DND-41 (cell line): ENCODE data around the gene SEMA6A.

Experiments used
- ATAC-seq: fragments of 200-7000 bp; cut with Tn5 transposase; 3 replicates; pipeline ENCODE4 v1.9.1; 2021; ENCODE audit warnings: low read depth; ENCODE audit not compliant: insufficient read depth
- DNase-seq: peaks from one replicate; pipeline ENCODE4 v3.0.0-alpha.2; 2020
- H2AFZ ChIP-seq: 2 replicates; pipeline ENCODE4 v1.6.0; 2012; ENCODE audit warnings: low read depth, low read length
- H3K27ac ChIP-seq: 2 replicates; pipeline ENCODE4 v1.5.1; 2012; ENCODE audit warnings: low read length, inconsistent platforms
- H3K27me3 ChIP-seq: fragments of 200-600 bp; sonication (generic); 2 replicates; pipeline ENCODE4 v1.6.0; 2012; ENCODE audit warnings: low read length, mild to moderate bottlenecking, inconsistent platforms; ENCODE audit not compliant: insufficient read depth, poor library complexity
- H3K36me3 ChIP-seq: 2 replicates; pipeline ENCODE4 v1.5.1; 2012; ENCODE audit warnings: low read length, inconsistent platforms; ENCODE audit not compliant: insufficient read depth
- H3K4me1 ChIP-seq: 2 replicates; pipeline ENCODE4 v1.5.1; 2012; ENCODE audit warnings: mild to moderate bottlenecking, low read length; ENCODE audit not compliant: insufficient read depth
- H3K4me2 ChIP-seq: 2 replicates; pipeline ENCODE4 v1.6.0; 2012; ENCODE audit warnings: mild to moderate bottlenecking, moderate library complexity, low read length, inconsistent platforms; ENCODE audit not compliant: insufficient read depth
- H3K4me3 ChIP-seq, 2 experiments: fragments of 200-600 bp in 1 of 2; shearing (Covaris generic) in 1 of 2; 2 replicates each; pipeline ENCODE4 v1.5.1; 2012 to 2016; ENCODE audit warnings: inconsistent platforms in 2 of 2, low read length in 2 of 2, mild to moderate bottlenecking in 2 of 2, low read depth in 1 of 2, moderate library complexity in 1 of 2
- H3K79me2 ChIP-seq: 2 replicates; pipeline ENCODE4 v1.6.0; 2012; ENCODE audit warnings: low read length, inconsistent platforms; ENCODE audit not compliant: insufficient read depth
- H3K9ac ChIP-seq: 2 replicates; pipeline ENCODE4 v1.6.0; 2012; ENCODE audit warnings: low read depth, mild to moderate bottlenecking, inconsistent platforms, low read length, moderate library complexity
- H3K9me3 ChIP-seq: 2 replicates; pipeline ENCODE4 v1.5.1; 2012; ENCODE audit warnings: low read length, moderate library complexity, mild to moderate bottlenecking, inconsistent platforms; ENCODE audit not compliant: insufficient read depth, severe bottlenecking
- H4K20me1 ChIP-seq: 2 replicates; pipeline ENCODE4 v1.6.0; 2012; ENCODE audit warnings: low read length; ENCODE audit not compliant: insufficient read depth
- CTCF ChIP-seq: IDR thresholded peaks from 2 replicates; pipeline ENCODE4 v1.5.1; 2012; ENCODE audit warnings: borderline replicate concordance, low read length, moderate library complexity, mild to moderate bottlenecking; ENCODE audit not compliant: poor library complexity, severe bottlenecking; ENCODE audit errors: extremely low read depth
- EZH2 ChIP-seq: IDR thresholded peaks from 3 replicates; pipeline ENCODE4 v1.6.1; 2012; ENCODE audit warnings: borderline replicate concordance, low read depth, mild to moderate bottlenecking, moderate library complexity, low read length, inconsistent platforms; ENCODE audit not compliant: severe bottlenecking

Gene SEMA6A

GRCh38 chr5:116532762-116533525 lies 41.7 kb downstream of the SEMA6A start:
- H3K4me2 ChIP-seq = no peak overlapping the region
- H4K20me1 ChIP-seq = no peaks in the 10 kb centered on the region
- no peaks in the 10 kb centered on the region for H3K9me3 ChIP-seq
- H3K4me1 ChIP-seq = no peaks in the 10 kb centered on the region
- H3K9ac ChIP-seq = no peak overlapping the region
- no peaks in the 10 kb centered on the region for H3K79me2 ChIP-seq
- TF ChIP-seq CTCF (no peak), EZH2 (no peak)
- H3K4me3 ChIP-seq = no peak overlapping the region
- no peak overlapping the region for H3K27ac ChIP-seq
- H3K36me3 ChIP-seq = no peaks in the 10 kb centered on the region
- DNase-seq (no peak), ATAC-seq (no peak)
- no peaks in the 10 kb centered on the region for H3K27me3 ChIP-seq
- no peak overlapping the region for H2AFZ ChIP-seq

- TF ChIP-seq EZH2 = no peak
- no peak for TF ChIP-seq CTCF
- Histone ChIP-seq H3K27me3 (no peaks in the 10 kb centered on the region), H3K4me1 (no peaks in the 10 kb centered on the region), H3K27ac (no peak overlapping the region), H3K79me2 (no peaks in the 10 kb centered on the region), H3K9me3 (no peaks in the 10 kb centered on the region), H3K36me3 (no peaks in the 10 kb centered on the region), H2AFZ (no peak overlapping the region), H4K20me1 (no peaks in the 10 kb centered on the region), H3K4me3 (no peak overlapping the region), H3K9ac (no peak overlapping the region), H3K4me2 (no peak overlapping the region)
- DNase-seq = no peak
- ATAC-seq = no peak
Observed at GRCh38 chr5:116531635-116532034, 43.0 kb downstream of the SEMA6A start.

GRCh38 chr5:116531117-116531516 lies 43.5 kb downstream of the SEMA6A start:
- H3K4me3 ChIP-seq = no peak overlapping the region
- no peak for DNase-seq
- no peaks in the 10 kb centered on the region for H3K9me3 ChIP-seq
- H3K36me3 ChIP-seq = no peaks in the 10 kb centered on the region
- H3K27me3 ChIP-seq = no peaks in the 10 kb centered on the region
- H3K4me1 ChIP-seq = no peaks in the 10 kb centered on the region
- H3K9ac ChIP-seq = no peak overlapping the region
- ATAC-seq = no peak
- H3K79me2 ChIP-seq = no peaks in the 10 kb centered on the region
- H4K20me1 ChIP-seq = no peaks in the 10 kb centered on the region
- TF ChIP-seq CTCF (no peak), EZH2 (no peak)
- H3K4me2 ChIP-seq = no peak overlapping the region
- no peak overlapping the region for H3K27ac ChIP-seq
- no peak overlapping the region for H2AFZ ChIP-seq

- ATAC-seq = no peak
- no peak for DNase-seq
- H4K20me1 ChIP-seq = no peaks in the 10 kb centered on the region
- TF ChIP-seq CTCF (no peak), EZH2 (no peak)
- no peaks in the 10 kb centered on the region for H3K36me3 ChIP-seq
- H3K4me3 ChIP-seq = no peak overlapping the region
- no peaks in the 10 kb centered on the region for H3K9me3 ChIP-seq
- no peaks in the 10 kb centered on the region for H3K79me2 ChIP-seq
- H3K9ac ChIP-seq = no peak overlapping the region
- no peak overlapping the region for H2AFZ ChIP-seq
- H3K4me2 ChIP-seq = no peak overlapping the region
- no peaks in the 10 kb centered on the region for H3K27me3 ChIP-seq
- H3K4me1 ChIP-seq = no peaks in the 10 kb centered on the region
- H3K27ac ChIP-seq = no peak overlapping the region
Observed at GRCh38 chr5:116530276-116530675, 44.3 kb downstream of the SEMA6A start.
